NCI-H1048 (cell line): ENCODE measurements around the gene NAIF1.
"Not testable (repeated sequence)": the region's sequence is repeated elsewhere in the genome, so short reads cannot be mapped to it uniquely, and the experiment has no call there.

Experiments
- DNase-seq: peaks from one replicate; lab custom pipeline; 2025; lab: John Stamatoyannopoulos, UW

NAIF1 gene

DNA sequence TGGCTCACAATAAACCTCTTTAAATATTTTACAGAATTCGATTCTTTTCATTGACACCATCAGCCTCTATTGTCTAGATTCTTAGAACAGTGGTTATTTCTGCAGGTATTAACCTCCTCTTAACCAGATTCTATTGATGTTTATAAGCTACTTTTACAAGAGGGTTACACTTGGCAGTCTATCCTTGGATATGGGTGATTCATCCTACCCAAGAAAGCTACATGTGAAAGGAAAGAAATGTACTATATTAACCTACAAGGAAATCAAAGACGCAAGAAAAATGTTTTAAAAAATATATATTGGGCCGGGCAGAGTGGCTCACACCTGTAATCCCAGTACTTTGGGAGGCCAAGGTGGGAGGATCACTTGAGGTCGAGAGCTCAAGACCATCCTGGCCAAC is 17.6 kb upstream of the NAIF1 start:
- no peak for DNase-seq

DNA sequence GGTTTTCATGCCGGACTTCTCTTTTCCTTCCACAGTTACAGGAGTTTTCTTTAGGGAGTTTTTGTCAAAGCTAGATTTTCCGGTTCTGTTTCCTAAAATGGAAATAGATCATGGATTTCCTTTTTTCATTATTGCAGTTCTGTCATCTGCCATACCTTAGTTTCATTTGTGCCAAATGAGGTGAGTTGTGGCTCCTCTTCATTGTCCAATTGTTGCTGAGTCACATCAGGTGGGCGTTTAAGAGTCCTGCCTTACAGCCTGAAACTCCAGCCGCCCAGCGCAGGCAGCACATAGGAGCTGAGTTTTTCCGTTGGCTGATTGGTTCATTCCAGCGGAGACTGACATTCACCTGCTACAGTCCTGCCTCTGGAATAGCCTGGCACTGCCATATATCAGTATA is 15.0 kb upstream of the NAIF1 start:
- no peak for DNase-seq

DNA sequence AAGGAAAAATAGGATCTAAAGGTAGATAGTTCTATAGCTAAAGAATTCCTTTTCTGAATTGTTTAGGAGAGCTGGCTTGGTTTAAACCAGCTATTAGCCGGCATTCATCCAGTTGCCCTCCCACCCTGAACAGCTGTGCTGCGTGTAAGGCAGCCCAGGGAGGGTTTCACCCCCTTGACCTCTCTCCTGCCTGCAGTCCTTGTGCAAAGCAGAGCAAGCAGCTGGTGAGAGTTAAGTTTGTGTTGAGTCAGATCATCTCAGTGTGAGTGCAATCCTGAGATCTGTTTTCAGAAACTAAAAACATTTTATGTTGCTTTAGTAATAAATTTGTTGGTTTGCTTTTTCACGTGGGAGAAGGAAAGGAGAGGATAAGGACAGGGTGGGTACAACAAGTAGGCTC is 13.9 kb upstream of the NAIF1 start:
- no peak for DNase-seq

DNA sequence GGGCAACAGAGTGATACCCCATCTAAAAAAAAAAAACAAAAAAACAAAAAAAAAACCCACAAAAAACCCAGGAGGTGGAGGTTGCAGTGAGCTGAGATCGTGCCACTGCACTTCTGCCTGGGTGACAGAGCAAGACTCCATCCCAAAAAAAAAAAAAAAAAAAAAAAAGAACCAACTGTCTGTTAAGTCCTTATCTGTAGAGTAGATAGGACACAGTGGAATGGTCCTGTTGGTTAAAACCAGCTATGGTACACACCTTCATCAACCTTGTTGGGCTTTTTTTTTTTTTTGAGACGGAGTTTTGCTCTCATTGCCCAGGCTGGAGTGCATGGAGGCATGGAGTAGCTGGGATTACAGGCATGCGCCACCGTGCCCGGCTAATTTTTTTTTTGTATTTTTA is 13.1 kb upstream of the NAIF1 start:
- no peak for DNase-seq

DNA sequence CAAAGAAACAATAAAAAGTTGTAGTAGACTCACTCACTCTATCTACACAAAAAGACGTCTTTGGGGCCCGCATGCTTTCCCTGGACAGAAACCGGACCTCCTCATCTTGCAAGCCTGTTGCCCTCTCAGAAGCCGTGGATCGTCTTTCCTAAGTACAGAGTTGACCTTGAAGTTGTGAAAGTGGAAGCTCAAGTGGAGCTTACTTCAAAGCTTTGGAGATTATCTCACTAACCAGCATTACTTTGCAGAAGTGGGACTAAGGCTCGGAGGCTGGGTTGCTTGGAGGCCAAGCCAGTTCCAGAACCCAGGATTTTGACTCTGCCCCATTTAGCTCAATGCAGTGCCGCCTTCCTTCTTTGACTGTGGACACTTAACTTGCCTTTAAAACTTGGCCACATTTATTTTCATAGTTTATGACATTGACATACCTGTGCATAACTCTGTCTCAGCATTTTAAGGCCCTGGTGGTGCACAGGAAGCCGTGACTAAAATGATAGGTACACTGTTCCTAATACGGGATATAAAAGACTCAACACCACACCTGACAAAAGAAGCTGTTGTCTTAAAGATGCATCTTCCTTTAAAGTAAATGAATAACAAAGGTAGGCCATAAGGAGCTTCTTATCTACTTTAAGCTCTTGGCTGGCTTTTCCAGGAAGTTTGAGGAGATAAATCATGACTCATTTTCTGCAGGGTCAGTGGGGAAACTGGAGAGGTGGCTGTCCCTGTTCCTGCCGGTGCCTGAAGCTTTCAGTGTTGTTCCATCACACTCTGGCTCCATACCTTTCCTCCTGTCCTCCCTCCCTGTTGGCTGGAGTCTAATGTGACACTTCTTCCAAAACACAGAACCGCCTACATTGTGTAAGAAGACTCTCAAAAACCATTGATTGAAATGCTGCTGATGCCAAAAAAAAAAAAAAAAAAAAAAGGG is 11.6 kb upstream of the NAIF1 start:
- DNase-seq = no peak

DNA sequence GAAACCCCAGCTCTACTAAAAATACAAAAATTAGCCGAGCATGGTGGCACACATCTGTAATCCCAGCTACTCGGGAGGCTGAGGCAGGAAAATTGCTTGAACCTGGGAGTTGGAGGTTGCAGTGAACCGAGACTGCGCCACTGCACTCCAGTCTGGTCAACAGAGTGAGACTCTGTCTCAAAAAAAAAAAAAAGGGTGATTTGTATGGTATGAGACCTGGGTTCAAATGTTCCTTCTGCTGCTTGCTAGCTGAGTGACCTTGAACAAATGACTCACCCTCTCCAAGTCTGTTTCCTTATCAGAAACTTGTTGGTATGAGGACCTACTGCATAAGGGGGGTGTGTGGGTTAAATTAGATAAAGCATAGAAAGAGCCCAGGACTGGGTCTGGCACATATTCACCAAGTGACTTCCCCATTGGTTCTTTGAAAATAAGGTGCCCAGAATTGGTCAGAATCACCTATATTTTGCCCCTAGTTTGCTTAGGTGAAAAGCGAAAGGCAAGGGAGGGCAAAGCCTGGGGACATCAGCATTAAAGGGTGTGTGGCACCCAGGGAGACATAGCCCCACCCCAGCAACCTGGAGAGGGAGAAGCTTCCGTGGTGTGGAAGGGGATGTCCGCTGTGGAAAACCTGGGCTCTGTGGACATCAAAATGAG is 10.9 kb upstream of the NAIF1 start:
- DNase-seq = no peak

DNA sequence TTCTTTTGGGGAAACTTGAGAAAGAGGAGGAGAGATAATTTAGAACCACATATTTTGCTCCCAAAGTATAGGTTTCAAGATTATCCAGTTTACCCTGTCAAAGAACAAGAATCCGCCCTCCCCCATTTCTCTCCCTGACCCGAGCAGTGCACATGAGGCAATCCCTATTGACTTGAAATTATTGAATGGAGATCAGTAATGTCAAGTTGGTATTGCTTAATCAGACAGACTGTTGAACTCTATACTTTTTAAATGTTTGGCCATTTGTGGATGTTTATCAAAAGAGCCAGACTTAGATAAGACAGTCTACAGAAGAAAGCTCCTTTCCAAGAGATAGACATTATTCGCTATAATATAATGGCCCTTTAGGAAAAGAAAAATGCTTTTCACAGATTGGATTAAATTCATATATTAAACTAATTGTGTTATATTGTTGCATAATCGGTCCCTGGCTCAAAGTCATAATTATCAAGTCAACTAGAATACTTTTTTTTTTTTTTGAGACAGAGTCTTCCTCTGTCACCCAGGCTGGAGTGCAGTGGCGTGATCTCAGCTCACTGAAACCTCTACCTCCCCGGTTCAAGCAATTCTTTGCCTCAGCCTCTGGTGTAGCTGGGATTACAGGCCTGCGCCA is 6.2 kb upstream of the NAIF1 start:
- DNase-seq = no peak

DNA sequence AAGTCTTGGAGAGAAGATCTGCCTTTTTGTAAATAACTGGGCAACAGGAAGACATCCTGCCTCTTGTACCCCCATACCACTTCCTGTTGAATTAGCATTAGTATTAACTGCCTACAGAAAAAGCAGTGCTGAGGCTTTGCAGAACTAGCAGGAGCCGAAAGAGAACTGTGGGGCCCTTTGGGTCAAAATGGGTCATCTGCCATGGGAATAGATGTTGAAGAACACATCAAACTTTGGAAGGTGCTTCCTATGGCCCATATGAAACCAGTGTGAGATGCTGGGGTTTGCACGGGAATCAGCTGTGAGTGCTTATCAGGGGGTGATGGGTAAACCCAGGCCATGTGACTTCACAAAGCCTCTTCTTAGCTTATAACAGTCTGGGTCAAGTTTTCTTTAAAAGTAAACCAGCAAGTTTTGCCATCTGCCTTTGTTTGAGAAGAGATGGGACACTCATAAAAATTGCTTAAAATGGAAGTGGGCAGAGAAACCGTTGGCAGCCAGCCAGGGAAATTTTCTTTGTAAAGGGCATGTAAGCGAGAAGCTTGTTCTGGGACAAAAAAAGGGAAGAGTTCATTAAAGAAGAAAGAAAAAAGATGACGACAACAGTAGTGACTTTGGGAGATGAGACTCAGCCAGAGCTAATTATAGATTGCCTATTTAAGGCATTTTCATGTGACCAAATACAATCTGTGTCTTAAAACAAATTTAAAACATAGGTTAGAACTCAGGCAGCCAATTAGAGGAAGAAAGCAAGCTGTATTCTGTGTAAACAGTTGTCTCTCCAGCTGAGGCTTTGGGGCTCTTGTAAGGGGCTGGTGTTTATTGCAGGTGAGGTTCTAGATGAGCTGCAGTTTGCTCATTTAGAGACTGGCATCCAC is 5.3 kb upstream of the NAIF1 start:
- no peak for DNase-seq

DNA sequence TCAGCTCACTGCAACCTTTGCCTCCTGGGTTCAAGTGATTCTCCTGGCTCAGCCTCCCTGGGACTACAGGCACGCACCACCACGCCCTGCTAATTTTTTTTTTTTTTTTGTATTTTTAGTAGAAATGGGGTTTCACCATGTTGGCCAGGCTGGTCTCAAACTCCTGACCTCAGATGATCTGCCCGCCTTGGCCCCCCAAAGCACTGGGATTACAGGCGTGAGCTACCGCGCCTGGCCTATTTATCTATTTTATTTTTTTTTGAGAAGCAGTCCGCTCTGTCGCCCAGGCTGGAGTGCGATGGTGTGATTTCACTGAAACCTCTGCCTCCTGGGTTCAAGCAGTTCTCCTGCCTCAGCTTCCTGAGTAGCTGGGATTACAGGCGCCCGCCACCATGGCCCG is 4.4 kb upstream of the NAIF1 start:
- not testable (repeated sequence) for DNase-seq

DNA sequence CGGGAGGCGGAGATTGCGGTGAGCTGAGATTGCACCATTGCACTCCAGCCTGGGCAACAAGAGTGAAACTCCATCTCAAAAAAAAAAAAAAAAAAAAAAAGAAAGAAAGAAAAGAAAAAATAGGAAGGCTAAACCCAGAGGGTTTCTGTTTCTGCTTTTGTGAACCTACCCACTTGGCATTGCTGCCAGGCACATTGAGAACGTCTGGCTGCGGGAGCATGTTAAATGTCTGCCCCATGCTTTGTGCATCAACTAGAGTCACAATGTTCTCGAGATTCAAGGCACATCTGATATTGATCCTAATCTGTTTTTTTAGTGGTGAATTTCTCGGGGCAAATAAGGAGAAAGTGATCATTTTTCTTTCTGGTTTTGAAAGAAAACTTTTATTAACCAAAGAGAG is 3.8 kb upstream of the NAIF1 start:
- DNase-seq = no peak

DNA sequence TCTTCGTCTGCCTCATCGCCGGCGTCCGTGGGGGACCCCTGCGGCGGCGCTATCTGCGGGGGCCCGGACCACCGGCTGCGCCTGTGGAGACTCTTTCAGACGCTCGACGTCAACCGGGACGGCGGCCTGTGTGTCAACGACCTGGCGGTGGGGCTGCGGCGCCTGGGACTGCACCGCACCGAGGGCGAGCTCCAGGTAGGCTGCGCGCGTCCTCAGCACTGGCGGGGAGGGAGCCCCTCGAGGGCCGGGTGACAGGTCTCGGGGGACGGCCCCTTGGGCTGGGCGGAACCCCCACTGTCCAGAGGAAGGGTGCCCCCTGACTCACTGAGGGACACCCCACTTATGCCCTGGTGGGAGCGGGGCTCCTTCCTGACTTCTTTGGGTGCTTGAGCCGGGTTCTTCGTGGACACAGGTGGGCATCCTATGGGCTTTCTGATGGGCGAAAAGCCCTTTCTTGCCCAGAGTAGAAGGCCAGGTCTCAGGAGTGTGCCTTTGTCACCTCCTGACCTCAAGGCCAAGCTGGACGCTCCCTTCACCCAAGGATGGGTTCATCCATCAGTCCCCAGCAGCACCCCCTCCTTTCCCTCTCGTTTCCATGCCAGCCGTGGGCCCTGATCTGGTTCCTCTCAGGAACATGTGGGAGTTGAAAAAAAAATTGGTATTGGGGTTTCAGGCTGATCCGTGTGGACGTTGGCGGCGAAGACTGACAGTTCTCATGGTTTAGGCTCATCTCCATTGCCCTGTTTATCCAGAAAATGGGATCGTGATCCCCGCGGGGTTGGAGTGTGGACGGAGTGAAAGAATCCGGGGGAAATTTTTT is 1.5 kb upstream of the NAIF1 start:
- no peak for DNase-seq

DNA sequence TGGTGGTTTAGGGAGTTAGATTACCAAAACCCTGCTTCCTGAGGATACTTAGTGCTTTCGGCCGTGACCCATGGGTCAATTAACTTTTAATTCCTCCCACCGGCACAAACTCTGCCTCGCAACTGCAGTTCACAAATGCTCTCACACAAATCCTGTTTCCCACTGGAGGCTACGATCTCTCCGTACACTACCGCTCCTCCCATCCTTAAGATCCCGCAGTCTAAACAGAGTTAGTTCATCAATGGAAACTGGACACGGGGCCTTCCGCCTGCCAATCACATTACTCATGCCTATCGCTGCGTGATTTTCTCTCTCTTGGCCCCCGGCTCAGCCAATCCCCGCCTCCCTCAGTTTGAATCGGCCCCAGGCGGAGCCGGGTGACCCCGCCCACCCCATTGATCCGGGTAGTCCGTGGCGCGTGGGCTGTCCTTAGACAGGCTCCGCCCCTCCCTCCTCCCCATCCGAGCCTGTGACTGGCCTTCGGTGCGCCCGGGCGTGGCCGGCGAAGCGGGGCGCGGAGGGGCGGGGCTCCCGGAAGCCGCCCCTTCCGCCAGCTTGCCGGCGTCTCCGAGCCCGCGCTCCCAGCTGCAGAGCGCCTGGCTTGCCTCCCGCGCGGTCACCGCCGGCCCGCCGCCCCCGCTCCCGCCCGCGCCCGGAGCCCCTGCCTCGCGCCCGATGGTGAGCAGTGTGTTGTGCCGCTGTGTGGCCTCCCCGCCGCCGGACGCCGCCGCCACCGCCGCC is 695 bp upstream of the NAIF1 start, which contains the start of gene SLC25A25:
Gene SLC25A25, plus strand, starts transcription at position 588 of the 741 bp plus-strand sequence. Its CDS starts 88 bp downstream, at position 676.
- peak; percentile 94 for DNase-seq

DNA sequence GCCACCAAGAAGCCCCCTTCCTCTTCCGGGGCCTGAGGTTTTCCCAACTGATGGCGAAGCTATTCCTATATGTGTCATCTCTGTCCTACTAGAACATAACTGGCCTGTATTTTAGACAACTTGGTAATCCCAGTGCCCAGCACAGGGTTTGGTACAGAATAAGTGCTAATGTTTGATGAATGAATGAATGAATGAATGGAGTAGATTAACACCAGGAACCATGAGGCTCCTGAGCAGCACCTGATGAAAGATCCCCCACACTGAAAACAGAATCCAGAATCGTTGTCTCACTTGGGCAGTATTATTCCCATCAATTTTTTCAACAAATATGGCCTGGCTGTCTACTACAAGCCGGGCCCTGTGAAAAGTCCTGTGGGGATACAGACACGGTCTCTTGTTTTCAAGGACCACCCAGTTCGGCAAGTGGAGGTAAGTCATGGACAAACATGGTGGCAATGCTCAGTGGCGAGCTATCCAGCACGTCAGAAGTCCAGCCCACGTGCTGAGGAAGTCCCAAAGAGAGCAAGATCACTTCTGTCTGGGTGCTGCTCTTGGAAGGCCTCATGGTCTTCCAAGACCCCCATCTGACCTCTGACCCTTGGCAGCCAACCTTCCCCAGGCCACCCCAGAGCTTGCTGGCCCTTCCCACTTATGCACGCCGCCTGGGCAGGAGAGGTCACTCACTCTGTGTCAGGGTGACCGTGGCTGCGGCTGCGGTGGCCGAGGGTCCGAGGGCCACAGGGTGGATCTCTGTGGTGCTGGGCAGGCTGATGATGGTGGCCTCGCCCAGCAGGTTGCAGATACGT is 1.0 kb downstream of the NAIF1 start:
- DNase-seq = no peak

DNA sequence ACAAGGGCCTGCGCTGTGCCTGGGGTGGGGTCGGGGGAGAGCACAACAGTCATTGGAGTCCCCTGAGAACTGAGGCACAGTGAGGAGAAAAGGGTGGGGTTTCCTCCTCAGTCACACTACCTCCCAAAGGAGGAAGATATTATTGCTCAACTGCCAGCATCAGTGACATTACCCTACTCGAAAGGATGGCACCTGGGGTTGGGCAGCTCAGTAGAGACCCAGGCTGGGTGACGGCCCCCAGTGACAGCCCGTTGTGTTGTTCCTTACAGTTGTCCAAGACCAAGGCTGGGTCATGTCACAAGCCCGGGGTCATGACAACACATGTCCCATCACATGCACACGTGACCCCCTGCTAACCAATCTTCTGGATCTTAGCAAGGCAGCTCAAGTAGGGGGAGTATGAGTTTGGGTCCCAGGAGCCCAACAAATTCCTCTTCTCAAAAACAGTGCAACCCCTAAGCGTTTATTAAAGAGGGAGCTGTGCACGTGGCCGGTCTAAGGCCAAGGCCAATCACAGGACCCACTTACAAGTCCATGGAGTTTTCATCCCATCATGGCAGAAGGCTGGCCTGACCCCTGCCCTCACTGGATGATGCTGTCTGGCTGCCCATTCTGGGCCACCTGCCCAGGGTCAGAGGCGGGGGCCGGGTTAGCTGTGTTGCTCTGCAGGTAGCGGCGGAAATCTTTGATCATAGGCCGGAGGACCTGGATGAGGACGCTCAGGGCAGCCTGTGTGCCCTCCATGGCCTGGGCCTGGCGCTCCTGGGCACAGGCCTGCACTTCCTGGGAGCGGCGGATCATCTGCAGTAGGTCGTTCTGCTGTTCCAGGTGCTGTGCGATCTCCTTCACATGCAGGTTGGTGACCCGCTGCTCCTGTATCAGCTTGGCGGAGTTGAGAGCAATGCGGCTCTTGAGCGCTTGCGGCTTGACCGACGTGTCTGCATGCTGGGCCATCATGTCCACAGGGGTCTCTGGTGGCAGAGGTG is 4.0 kb downstream of the NAIF1 start:
- no peak for DNase-seq

DNA sequence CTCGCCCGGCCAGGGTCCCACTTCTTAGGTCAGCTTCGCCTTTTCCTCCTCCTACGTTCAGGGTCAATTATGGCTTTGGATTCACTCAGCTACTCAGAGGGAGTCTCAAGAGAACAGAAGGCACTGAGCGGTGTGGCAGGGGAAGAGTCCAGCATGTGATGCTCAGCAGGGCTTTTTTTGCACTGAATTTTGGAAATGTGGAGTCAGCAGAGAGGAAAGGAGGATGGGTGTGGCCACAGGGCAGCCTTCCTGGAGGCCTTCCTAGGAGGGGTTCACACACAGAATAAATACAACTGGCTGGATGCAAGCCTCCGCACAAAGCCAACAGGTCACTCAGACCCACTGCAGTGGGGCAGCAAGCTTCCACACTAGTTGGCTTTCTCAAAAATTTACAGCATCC is 4.8 kb downstream of the NAIF1 start:
- DNase-seq = no peak

DNA sequence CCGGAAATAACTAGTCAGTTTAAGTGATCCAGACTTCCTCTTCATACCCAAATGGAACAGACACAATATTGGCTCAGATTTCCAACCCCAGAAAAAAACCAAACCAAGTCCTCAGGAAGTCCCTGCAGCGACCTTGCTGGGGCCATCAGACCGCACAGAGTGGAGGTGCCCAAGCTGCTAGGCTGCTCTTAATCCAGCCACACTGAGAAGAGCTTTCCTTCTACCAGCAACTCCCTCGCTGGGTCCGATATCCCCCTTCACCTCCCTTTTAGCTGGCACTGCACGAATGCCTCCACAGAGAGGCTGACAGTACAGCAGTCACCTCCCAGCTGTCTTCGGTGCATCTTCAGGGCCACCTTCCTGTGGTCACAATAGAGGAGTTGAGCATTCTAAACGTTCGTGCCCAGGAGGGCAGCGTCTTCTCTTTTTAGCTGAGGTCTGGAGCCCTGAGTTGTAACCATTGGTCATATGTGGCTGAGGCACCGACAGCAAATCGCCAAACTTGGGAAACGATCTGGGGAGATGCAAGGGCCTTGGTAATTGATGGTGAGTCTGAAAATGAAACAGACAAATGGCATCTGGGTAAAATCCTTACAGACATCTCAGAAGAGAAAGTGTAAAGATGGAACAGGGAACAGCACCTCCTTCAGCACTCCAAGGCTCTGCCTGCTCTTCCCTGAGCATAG is 5.7 kb downstream of the NAIF1 start:
- no peak for DNase-seq

DNA sequence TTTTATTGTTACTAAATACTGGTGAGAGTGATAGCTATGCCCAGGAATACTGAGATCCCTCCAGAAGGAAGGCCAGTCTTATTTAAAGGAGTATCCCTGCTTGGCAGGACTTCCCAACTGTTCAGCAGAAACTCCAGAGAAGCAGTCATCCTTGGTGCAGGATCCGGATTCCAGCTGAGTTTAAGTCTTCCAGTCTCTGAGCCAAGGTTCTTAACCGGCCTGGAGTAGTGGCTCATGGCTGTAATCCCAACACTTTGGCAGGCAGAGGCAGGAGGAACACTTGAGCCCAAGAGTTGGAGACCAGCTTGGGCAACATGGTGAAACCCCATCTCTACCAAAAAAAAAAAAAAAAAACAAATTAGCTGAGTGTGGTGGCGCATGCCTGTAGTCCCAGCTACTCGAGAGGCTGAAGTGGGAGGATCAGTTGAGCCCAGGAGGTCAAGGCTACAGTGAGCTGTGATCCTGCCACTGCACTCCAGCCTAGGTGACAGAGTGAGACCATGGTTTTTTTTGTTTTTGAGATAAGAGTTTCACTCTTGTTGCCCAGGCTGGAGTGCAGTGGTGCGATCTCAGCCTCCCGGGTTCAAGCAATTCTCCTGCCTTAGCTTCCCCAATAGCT is 7.6 kb downstream of the NAIF1 start:
- no peak for DNase-seq
